ENCODE measurements around the gene UNK.

UNK gene

GRCh38 chr17:75872434-75873351 lies 88.1 kb downstream of the UNK start:
- H3K9me3 ChIP-seq (ENCODE audit: control insufficient read depth in 1 of 2, low read length in 2 of 2): no peaks in the 10 kb centered on the region
- peaks cover 40 to 53% of the 10 kb centered on the region in 2 donors for H3K4me1 ChIP-seq (ENCODE audit: control insufficient read depth in 1 of 2, insufficient read depth in 2 of 2, low read length in 2 of 2)
- no peaks in the 10 kb centered on the region for H3K27me3 ChIP-seq (ENCODE audit: control insufficient read depth in 1 of 2, insufficient read depth in 2 of 2, low read length in 2 of 2)
- peak overlapping the region in 1 of 2 donors; percentile 15 for H3K9ac ChIP-seq (ENCODE audit: low read depth in 1 of 2, low read length in 2 of 2)
- H3K27ac ChIP-seq (ENCODE audit: low read depth, low read length): peak overlapping the region; percentile 69
- peaks cover 0 to 13% of the 10 kb centered on the region in 2 donors for H3K36me3 ChIP-seq (ENCODE audit: control insufficient read depth in 1 of 2, insufficient read depth in 2 of 2, low read length in 2 of 2)
- H3K4me3 ChIP-seq (ENCODE audit: low read depth in 1 of 2, low read length in 2 of 2): no peak overlapping the region

GRCh38 chr17:75873587-75874322 lies 89.1 kb downstream of the UNK start:
- H3K9me3 ChIP-seq (ENCODE audit: control insufficient read depth in 1 of 2, low read length in 2 of 2): no peaks in the 10 kb centered on the region
- H3K4me1 ChIP-seq (ENCODE audit: control insufficient read depth in 1 of 2, insufficient read depth in 2 of 2, low read length in 2 of 2): peaks cover 40 to 56% of the 10 kb centered on the region in 2 donors
- peak overlapping the region; percentile 7 for H3K27ac ChIP-seq (ENCODE audit: low read depth, low read length)
- no peak overlapping the region for H3K4me3 ChIP-seq (ENCODE audit: low read depth in 1 of 2, low read length in 2 of 2)
- H3K9ac ChIP-seq (ENCODE audit: low read depth in 1 of 2, low read length in 2 of 2): no peak overlapping the region
- peaks cover 0 to 13% of the 10 kb centered on the region in 2 donors for H3K36me3 ChIP-seq (ENCODE audit: control insufficient read depth in 1 of 2, insufficient read depth in 2 of 2, low read length in 2 of 2)
- no peaks in the 10 kb centered on the region for H3K27me3 ChIP-seq (ENCODE audit: control insufficient read depth in 1 of 2, insufficient read depth in 2 of 2, low read length in 2 of 2)

GRCh38 chr17:75874323-75875181 lies 89.9 kb downstream of the UNK start:
- Histone ChIP-seq H3K9ac (ENCODE audit: low read depth in 1 of 2, low read length in 2 of 2) (no peak overlapping the region), H3K4me1 (ENCODE audit: control insufficient read depth in 1 of 2, insufficient read depth in 2 of 2, low read length in 2 of 2) (peaks cover 33 to 51% of the 10 kb centered on the region in 2 donors), H3K36me3 (ENCODE audit: control insufficient read depth in 1 of 2, insufficient read depth in 2 of 2, low read length in 2 of 2) (peaks cover 0 to 13% of the 10 kb centered on the region in 2 donors), H3K9me3 (ENCODE audit: control insufficient read depth in 1 of 2, low read length in 2 of 2) (no peaks in the 10 kb centered on the region), H3K27ac (ENCODE audit: low read depth, low read length) (peak overlapping the region; percentile 7), H3K27me3 (ENCODE audit: control insufficient read depth in 1 of 2, insufficient read depth in 2 of 2, low read length in 2 of 2) (no peaks in the 10 kb centered on the region), H3K4me3 (ENCODE audit: low read depth in 1 of 2, low read length in 2 of 2) (no peak overlapping the region)

Data from duodenal mucosa (tissue), 2 donors.